H1 (cell line): ENCODE results near the gene MKX. TPM values are rescaled to one million over a fixed set of nuclear protein-coding genes. Genes with fewer than 3 reads are reported as not detected.
A peak's percentile ranks its signal among the peaks of the same experiment; 100 is the strongest.

Experiments used
- CTCF ChIA-PET: fragments of 300-600 bp; sonication (Branson Sonifier 250); formaldehyde crosslinking; loops from one replicate; lab custom pipeline; 2021; ENCODE audit not compliant: partially characterized antibody; lab: Charles Lee
- POLR2A ChIA-PET: fragments of 300-600 bp; sonication (Branson Sonifier 250); formaldehyde crosslinking; loops from one replicate; lab custom pipeline; 2021; ENCODE audit warnings: inconsistent platforms; ENCODE audit not compliant: partially characterized antibody; lab: Charles Lee
- DNase-seq, 2 experiments: peaks; one replicate each; pipeline versions ENCODE4 v3.0.0 to v3.0.0-alpha.2; 2010 to 2022; ENCODE audit warnings: low spot score in 2 of 2, low read depth in 1 of 2, mixed read lengths in 1 of 2
- FAIRE-seq: peaks from 2 replicates; lab custom pipeline; 2011; peaks lifted over from hg19 to GRCh38; lab: Jason Lieb, UNC
- H2AFZ ChIP-seq: 2 replicates; pipeline ENCODE4 v1.8.1; 2012; ENCODE audit warnings: low read length, inconsistent platforms
- H2AK5ac ChIP-seq: 2 replicates; pipeline ENCODE4 v1.6.1; 2013; ENCODE audit warnings: low read depth, low read length
- H2BK120ac ChIP-seq: replicated peaks from 2 replicates; pipeline ENCODE3; 2013; ENCODE audit warnings: low read depth, low read length, inconsistent platforms
- H2BK12ac ChIP-seq: 2 replicates; pipeline ENCODE4 v1.6.1; 2013; ENCODE audit warnings: low read depth, low read length
- H2BK15ac ChIP-seq: 2 replicates; pipeline ENCODE4 v1.6.1; 2013; ENCODE audit warnings: low read length
- H2BK20ac ChIP-seq: 2 replicates; pipeline ENCODE4 v1.6.1; 2013; ENCODE audit warnings: low read length
- H2BK5ac ChIP-seq: 2 replicates; pipeline ENCODE4 v1.6.1; 2013; ENCODE audit warnings: low read depth, low read length
- H3K14ac ChIP-seq: 2 replicates; pipeline ENCODE4 v1.6.1; 2013; ENCODE audit warnings: inconsistent platforms; ENCODE audit not compliant: insufficient read length
- H3K18ac ChIP-seq: 2 replicates; pipeline ENCODE4 v1.6.1; 2013; ENCODE audit warnings: low read length; ENCODE audit errors: extremely low read depth
- H3K23ac ChIP-seq: 2 replicates; pipeline ENCODE4 v1.6.1; 2013; ENCODE audit warnings: inconsistent platforms; ENCODE audit not compliant: insufficient read length
- H3K23me2 ChIP-seq: 2 replicates; pipeline ENCODE4 v1.6.1; 2013; ENCODE audit warnings: low read depth, low read length
- H3K27ac ChIP-seq: 2 replicates; pipeline ENCODE4 v1.6.1; 2011; ENCODE audit warnings: low read depth, low read length, inconsistent platforms
- H3K27me3 ChIP-seq, 4 experiments: replicated peaks in 1 of 4; 1 replicate in 1 of 4; 2 replicates in 3 of 4; pipeline versions ENCODE4 v1.6.1 to v1.8.1; 2011 to 2013; ENCODE audit warnings: low read length in 3 of 4, mild to moderate bottlenecking in 3 of 4, inconsistent platforms in 2 of 4, mixed read lengths in 2 of 4, moderate library complexity in 1 of 4; ENCODE audit not compliant: control insufficient read depth in 3 of 4, insufficient read depth in 3 of 4; ENCODE audit errors: extremely low read depth in 1 of 4
- H3K36me3 ChIP-seq, 4 experiments: 2 replicates each; pipeline versions ENCODE4 v1.6.1 to v1.8.1; 2011 to 2013; ENCODE audit warnings: mild to moderate bottlenecking in 4 of 4, low read length in 3 of 4, moderate library complexity in 2 of 4, control low read depth in 1 of 4, inconsistent platforms in 1 of 4; ENCODE audit not compliant: insufficient read depth in 4 of 4, control insufficient read depth in 2 of 4
- H3K4ac ChIP-seq: replicated peaks from 2 replicates; pipeline ENCODE3; 2013; ENCODE audit warnings: low read length, low read depth, mixed read lengths, inconsistent platforms; ENCODE audit not compliant: insufficient read length
- H3K4me1 ChIP-seq, 4 experiments: replicated peaks in 1 of 4; 1 replicate in 1 of 4; 2 replicates in 3 of 4; pipeline versions ENCODE4 v1.6.1 to v1.8.1; 2011 to 2013; ENCODE audit warnings: low read length in 3 of 4, inconsistent platforms in 2 of 4, mixed read lengths in 1 of 4; ENCODE audit not compliant: insufficient read depth in 4 of 4, control insufficient read depth in 3 of 4
- H3K4me2 ChIP-seq, 2 experiments: 2 replicates each; pipeline versions ENCODE4 v1.6.1 to v1.8.1; 2011 to 2013; ENCODE audit warnings: low read depth in 2 of 2, low read length in 2 of 2, control low read depth in 1 of 2, inconsistent platforms in 1 of 2, mild to moderate bottlenecking in 1 of 2; ENCODE audit not compliant: insufficient read depth in 1 of 2
- H3K4me3 ChIP-seq, 4 experiments: fragments of 200-600, 300-600 bp in 1 of 4; sonication (generic), shearing (Covaris generic), sonication (Bioruptor Twin) in 1 of 4; 2 replicates each; pipeline versions ENCODE4 v1.5.1 to v1.8.1; 2011 to 2016; ENCODE audit warnings: low read length in 4 of 4, low read depth in 3 of 4, control low read depth in 2 of 4, inconsistent platforms in 2 of 4, mild to moderate bottlenecking in 2 of 4, mixed read lengths in 1 of 4, moderate library complexity in 1 of 4; ENCODE audit not compliant: insufficient read depth in 2 of 4; ENCODE audit errors: extremely low read depth in 1 of 4
- H3K56ac ChIP-seq: replicated peaks from 2 replicates; pipeline ENCODE3; 2013; ENCODE audit warnings: low read depth, mild to moderate bottlenecking, mixed read lengths, low read length, inconsistent platforms; ENCODE audit not compliant: insufficient read length
- H3K79me1 ChIP-seq: 2 replicates; pipeline ENCODE4 v1.6.1; 2013; ENCODE audit warnings: low read depth, low read length, control low read depth
- H3K79me2 ChIP-seq, 2 experiments: 2 replicates each; pipeline versions ENCODE4 v1.6.1 to v1.8.1; 2012 to 2013; ENCODE audit warnings: low read length in 2 of 2, mild to moderate bottlenecking in 2 of 2, inconsistent platforms in 1 of 2; ENCODE audit not compliant: insufficient read depth in 2 of 2, control insufficient read depth in 1 of 2
- H3K9ac ChIP-seq, 4 experiments: replicated peaks in 1 of 4; 1 replicate in 1 of 4; 2 replicates in 3 of 4; pipeline versions ENCODE4 v1.6.1 to v1.8.1; 2011 to 2013; ENCODE audit warnings: low read depth in 3 of 4, low read length in 3 of 4, control low read depth in 2 of 4, mild to moderate bottlenecking in 2 of 4, moderate library complexity in 2 of 4, inconsistent platforms in 1 of 4; ENCODE audit errors: extremely low read depth in 1 of 4
- H3K9me3 ChIP-seq, 2 experiments: 2 replicates each; pipeline versions ENCODE4 v1.6.1 to v1.8.1; 2012 to 2013; ENCODE audit warnings: mild to moderate bottlenecking in 2 of 2, moderate library complexity in 2 of 2, control low read depth in 1 of 2, inconsistent platforms in 1 of 2, low read depth in 1 of 2, low read length in 1 of 2, mixed read lengths in 1 of 2; ENCODE audit not compliant: insufficient read depth in 2 of 2
- H4K20me1 ChIP-seq, 2 experiments: replicated peaks in 1 of 2; 2 replicates each; pipeline versions ENCODE3 to v1.8.1; 2011 to 2013; ENCODE audit warnings: inconsistent platforms in 2 of 2, low read length in 2 of 2, mild to moderate bottlenecking in 1 of 2; ENCODE audit not compliant: insufficient read depth in 2 of 2, control insufficient read depth in 1 of 2
- H4K5ac ChIP-seq: 2 replicates; pipeline ENCODE4 v1.6.1; 2013; ENCODE audit warnings: low read length, low read depth, mixed read lengths, inconsistent platforms; ENCODE audit not compliant: insufficient read length
- H4K8ac ChIP-seq: 2 replicates; pipeline ENCODE4 v1.8.0; 2013; ENCODE audit warnings: mild to moderate bottlenecking, moderate library complexity, low read length, inconsistent platforms; ENCODE audit not compliant: insufficient read depth; ENCODE audit errors: extremely low read depth
- H4K91ac ChIP-seq: replicated peaks from 2 replicates; pipeline ENCODE3; 2013; ENCODE audit warnings: low read length, mixed read lengths, inconsistent platforms; ENCODE audit not compliant: insufficient read length
- ASH2L ChIP-seq: fragments of 200-600, 300-600 bp; sonication (generic); IDR thresholded peaks from one replicate; pipeline ENCODE4 v1.7.1; 2017; ENCODE audit warnings: low read length
- BACH1 ChIP-seq: IDR thresholded peaks from 2 replicates; pipeline ENCODE4 v1.6.1; 2012; ENCODE audit warnings: low read length, improper control_type of control experiment
- BRCA1 ChIP-seq: IDR thresholded peaks from 2 replicates; pipeline ENCODE4 v1.6.1; 2012; ENCODE audit warnings: low read depth, low read length, improper control_type of control experiment
- CHD2 ChIP-seq: IDR thresholded peaks from 2 replicates; pipeline ENCODE4 v1.6.1; 2012; ENCODE audit warnings: low read length, improper control_type of control experiment
- HDAC2 ChIP-seq, 2 experiments: fragments of 300-600 bp in 1 of 2; sonication (generic) in 1 of 2; IDR thresholded peaks; 2 replicates each; pipeline ENCODE4 v1.6.1; 2011 to 2012; ENCODE audit warnings: low read depth in 2 of 2, low read length in 2 of 2, mild to moderate bottlenecking in 2 of 2, moderate library complexity in 2 of 2, borderline replicate concordance in 1 of 2, inconsistent platforms in 1 of 2
- MAX ChIP-seq: IDR thresholded peaks from 2 replicates; pipeline ENCODE4 v1.6.1; 2012; ENCODE audit warnings: inconsistent platforms
- NANOG ChIP-seq: IDR thresholded peaks from 2 replicates; pipeline ENCODE4 v1.6.1; 2011; ENCODE audit warnings: low read length, low read depth, mild to moderate bottlenecking, inconsistent platforms; ENCODE audit not compliant: insufficient read depth, poor library complexity, severe bottlenecking
- RAD21 ChIP-seq, 2 experiments: IDR thresholded peaks in 1 of 2; conservative IDR thresholded peaks in 1 of 2; 2 replicates each; pipeline ENCODE4 v1.6.1; 2011; ENCODE audit warnings: low read depth in 2 of 2, low read length in 2 of 2, improper control_type of control experiment in 1 of 2, inconsistent platforms in 1 of 2, mild to moderate bottlenecking in 1 of 2, moderate library complexity in 1 of 2
- RNF2 ChIP-seq: fragments of 200-900, 300-1000 bp; sonication (generic); IDR thresholded peaks from 2 replicates; pipeline ENCODE4 v1.7.1; 2016; ENCODE audit warnings: borderline replicate concordance, low read depth, mild to moderate bottlenecking, antibody characterized with exemption, low read length; ENCODE audit not compliant: poor library complexity, severe bottlenecking; ENCODE audit errors: missing control alignments
- SP1 ChIP-seq: IDR thresholded peaks from 2 replicates; pipeline ENCODE4 v1.6.1; 2011; ENCODE audit warnings: low read depth, low read length
- SP2 ChIP-seq: IDR thresholded peaks from 2 replicates; pipeline ENCODE4 v1.6.1; 2012; ENCODE audit warnings: mild to moderate bottlenecking, low read length, inconsistent platforms
- WGBS, 2 experiments: shearing (Covaris generic) in 1 of 2; methylation state at CpG; one replicate each; pipeline versions ENCODE4 v1.1.6 to v1.1.7; 2013 to 2015; ENCODE audit warnings: low lambda C conversion rate in 2 of 2, mixed read lengths in 2 of 2, inconsistent platforms in 1 of 2, low coverage in 1 of 2, missing lambda C conversion rate in 1 of 2; ENCODE audit not compliant: insufficient replicate concordance in 2 of 2, insufficient coverage in 1 of 2, insufficient read length in 1 of 2; ENCODE audit errors: extremely low coverage in 1 of 2, missing lambda C conversion rate in 1 of 2; 5-methylcytosine and 5-hydroxymethylcytosine counted together
- polyA plus RNA-seq, 7 experiments: library from polyadenylated mRNA; depleted of rRNA in 3 of 7; stranded (reverse) in 5 of 7; unstranded in 2 of 7; fragments of >200 nt in 5 of 7; fragments of 200-250 nt in 2 of 7; gene quantifications; 1 replicate in 5 of 7; 2 replicates in 1 of 7; 4 replicates in 1 of 7; pipeline versions ENCODE4 v1.2.1 to v1.2.3, GENCODE V29; 2011 to 2013; ENCODE audit warnings: missing spikeins in 2 of 7, mixed read lengths in 2 of 7
- total RNA-seq: library from RNA; stranded (reverse); fragmentation: NEBNext Ultra II Directional; extraction: Animal tissue kit (Norgen Biotek cat#: 25700); gene quantifications from 2 replicates; pipeline ENCODE4 v1.2.1, GENCODE V29; 2021
- TF ChIP-seq, protein P1 (sequence below): IDR thresholded peaks from 2 replicates; pipeline ENCODE4 v1.6.1; 2012; ENCODE audit warnings: low read length, inconsistent platforms

MKX gene
- total and polyA plus RNA-seq, 2 of the 8 experiments (the other 6 are each of a cell fraction or from before 2014, with no cell fraction given), result 0.21 to 1.3 TPM

GRCh38 chr10:27624941-27625340 lies 120.7 kb downstream of the MKX start:
- no peak overlapping the region for H3K18ac ChIP-seq
- peak overlapping the region in 1 of 4 experiments; percentile 38; a peak in 2 of 8 replicates for H3K4me3 ChIP-seq
- FAIRE-seq (no peak), DNase-seq (no peak)
- no peak overlapping the region for H2BK5ac ChIP-seq
- H2AFZ ChIP-seq, result no peak overlapping the region
- CTCF ChIA-PET, result no interaction called here
- H3K9me3 ChIP-seq, result no peaks in the 10 kb centered on the region
- 80% methylated on average over 9 of the region's 9 CpGs; no CpG with 5 or more reads in 1 of the 2 experiments for WGBS, 2 experiments
- no peaks in the 10 kb centered on the region for H4K20me1 ChIP-seq
- H3K36me3 ChIP-seq, result no peaks in the 10 kb centered on the region
- no peak overlapping the region for H3K27ac ChIP-seq
- no peak overlapping the region; the same call in 1 of the 2 replicates for H4K8ac ChIP-seq
- H3K23me2 ChIP-seq, result no peaks in the 10 kb centered on the region
- H2BK20ac ChIP-seq, result no peak overlapping the region
- H3K14ac ChIP-seq, result no peak overlapping the region
- H3K4me1 ChIP-seq, result peaks cover 2 to 8% (median 4%) of the 10 kb centered on the region in 4 experiments; a peak in 3 of 7 replicates
- POLR2A ChIA-PET, result no interaction called here
- no peak overlapping the region for H2AK5ac ChIP-seq
- no peak overlapping the region for H3K56ac ChIP-seq
- no peak overlapping the region for H2BK12ac ChIP-seq
- no peaks in the 10 kb centered on the region for H3K27me3 ChIP-seq
- no peaks in the 10 kb centered on the region for H3K79me2 ChIP-seq
- H3K4ac ChIP-seq, result no peak overlapping the region
- H3K9ac ChIP-seq, result no peak overlapping the region
- H2BK15ac ChIP-seq, result no peak overlapping the region
- no peak overlapping the region for H3K23ac ChIP-seq
- H4K91ac ChIP-seq, result no peak overlapping the region
- peak overlapping the region; percentile 49 to 69 for H3K4me2 ChIP-seq
- H3K79me1 ChIP-seq, result no peaks in the 10 kb centered on the region
- no peak overlapping the region for H2BK120ac ChIP-seq
- H4K5ac ChIP-seq, result no peak overlapping the region
- TF ChIP-seq BACH1 (no peak), MAX (no peak), HDAC2 (IDR thresholded peaks at IDR 0.05; ENCODE audit: borderline replicate concordance in 1 of 2, low read depth in 2 of 2, low read length in 2 of 2) (no peak), SP2 (no peak), RNF2 (no peak), BRCA1 (no peak), NANOG (no peak), SP1 (no peak), ASH2L (no peak), CHD2 (no peak), RAD21 (IDR thresholded peaks at IDR 0.05 in 1 of 2, conservative IDR thresholded peaks at IDR 0.05 in 1 of 2; ENCODE audit: low read depth in 2 of 2, low read length in 2 of 2) (no peak)
- TF ChIP-seq, protein P1, sequence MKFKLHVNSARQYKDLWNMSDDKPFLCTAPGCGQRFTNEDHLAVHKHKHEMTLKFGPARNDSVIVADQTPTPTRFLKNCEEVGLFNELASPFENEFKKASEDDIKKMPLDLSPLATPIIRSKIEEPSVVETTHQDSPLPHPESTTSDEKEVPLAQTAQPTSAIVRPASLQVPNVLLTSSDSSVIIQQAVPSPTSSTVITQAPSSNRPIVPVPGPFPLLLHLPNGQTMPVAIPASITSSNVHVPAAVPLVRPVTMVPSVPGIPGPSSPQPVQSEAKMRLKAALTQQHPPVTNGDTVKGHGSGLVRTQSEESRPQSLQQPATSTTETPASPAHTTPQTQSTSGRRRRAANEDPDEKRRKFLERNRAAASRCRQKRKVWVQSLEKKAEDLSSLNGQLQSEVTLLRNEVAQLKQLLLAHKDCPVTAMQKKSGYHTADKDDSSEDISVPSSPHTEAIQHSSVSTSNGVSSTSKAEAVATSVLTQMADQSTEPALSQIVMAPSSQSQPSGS, result no peak
